SJCRH30 (cell line): ENCODE data around the gene EVX2. TPM values are rescaled to one million over a fixed set of nuclear protein-coding genes. Genes with fewer than 3 reads are reported as not detected.

Experiments
- DNase-seq, 2 experiments: peaks; one replicate each; pipeline ENCODE4 v3.0.0-alpha.2; 2015 to 2020
- H3K27ac ChIP-seq: fragments of 250-450 bp; sonication (Bioruptor Pico); 2 replicates; pipeline ENCODE4 v1.5.1; 2020; ENCODE audit warnings: mild to moderate bottlenecking, moderate library complexity
- H3K27me3 ChIP-seq: fragments of 250-450 bp; sonication (Bioruptor Pico); 2 replicates; pipeline ENCODE4 v1.5.1; 2020; ENCODE audit warnings: mild to moderate bottlenecking, moderate library complexity
- H3K36me3 ChIP-seq: fragments of 250-450 bp; sonication (Bioruptor Pico); 2 replicates; pipeline ENCODE4 v1.5.1; 2020; ENCODE audit warnings: mild to moderate bottlenecking, moderate library complexity
- H3K4me1 ChIP-seq: fragments of 250-450 bp; sonication (Bioruptor Pico); 2 replicates; pipeline ENCODE4 v1.5.1; 2020; ENCODE audit warnings: mild to moderate bottlenecking, moderate library complexity
- H3K4me3 ChIP-seq: fragments of 250-450 bp; sonication (Bioruptor Pico); 2 replicates; pipeline ENCODE4 v1.5.1; 2020; ENCODE audit warnings: mild to moderate bottlenecking, moderate library complexity
- H3K9me3 ChIP-seq: fragments of 250-450 bp; sonication (Bioruptor Pico); replicated peaks from 2 replicates; pipeline ENCODE4 v1.5.1; 2020; ENCODE audit warnings: mild to moderate bottlenecking, moderate library complexity
- total RNA-seq: library from RNA; depleted of rRNA; stranded (reverse); fragments of >200 nt; shearing (Covaris generic); gene quantifications from 2 replicates; pipeline ENCODE4 v1.2.3, GENCODE V29; 2014

The EVX2 gene
- total RNA-seq, 1 experiment from 2014 or later, result not detected

DNA sequence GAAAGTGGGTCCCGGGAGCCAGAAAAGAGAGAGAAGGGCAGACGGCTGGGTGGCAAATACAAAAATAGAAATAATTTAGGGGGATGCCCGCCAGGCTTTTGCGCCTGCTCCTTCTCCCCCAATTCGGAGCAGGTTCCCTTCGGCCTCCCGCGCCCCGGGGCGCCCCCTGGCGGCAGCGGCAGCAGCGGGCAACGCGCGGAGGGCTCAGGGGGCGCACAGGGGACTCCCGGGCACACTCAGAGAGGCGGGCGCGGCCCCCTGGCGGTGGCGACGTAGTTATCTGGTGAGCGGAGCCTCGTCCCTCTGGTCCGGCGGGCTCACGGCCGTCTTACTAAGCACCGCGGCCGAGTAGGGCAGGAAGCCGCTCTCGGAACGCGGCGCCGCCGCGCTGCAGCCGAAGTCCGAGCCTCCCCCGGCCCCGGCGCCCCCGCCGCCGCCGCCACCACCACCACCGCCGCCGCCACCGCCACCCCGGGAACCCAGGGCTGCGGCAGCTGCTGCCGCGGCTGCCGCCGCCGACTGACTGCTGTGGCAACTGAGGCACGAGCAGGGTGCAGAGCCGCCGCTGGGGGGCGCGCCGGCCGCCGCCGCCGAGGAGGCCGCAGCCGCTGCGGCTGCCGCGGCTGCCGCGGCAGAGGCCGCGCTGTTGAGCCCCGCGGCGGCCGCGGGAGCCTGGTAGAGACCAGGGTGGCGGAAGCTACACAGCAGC, 3.8 kb downstream of the EVX2 start:
- Histone ChIP-seq H3K27ac (no peak overlapping the region), H3K36me3 (no peaks in the 10 kb centered on the region), H3K27me3 (no peaks in the 10 kb centered on the region), H3K4me1 (no peaks in the 10 kb centered on the region), H3K9me3 (no peaks in the 10 kb centered on the region), H3K4me3 (no peak overlapping the region)
- DNase-seq, result no peak

DNA sequence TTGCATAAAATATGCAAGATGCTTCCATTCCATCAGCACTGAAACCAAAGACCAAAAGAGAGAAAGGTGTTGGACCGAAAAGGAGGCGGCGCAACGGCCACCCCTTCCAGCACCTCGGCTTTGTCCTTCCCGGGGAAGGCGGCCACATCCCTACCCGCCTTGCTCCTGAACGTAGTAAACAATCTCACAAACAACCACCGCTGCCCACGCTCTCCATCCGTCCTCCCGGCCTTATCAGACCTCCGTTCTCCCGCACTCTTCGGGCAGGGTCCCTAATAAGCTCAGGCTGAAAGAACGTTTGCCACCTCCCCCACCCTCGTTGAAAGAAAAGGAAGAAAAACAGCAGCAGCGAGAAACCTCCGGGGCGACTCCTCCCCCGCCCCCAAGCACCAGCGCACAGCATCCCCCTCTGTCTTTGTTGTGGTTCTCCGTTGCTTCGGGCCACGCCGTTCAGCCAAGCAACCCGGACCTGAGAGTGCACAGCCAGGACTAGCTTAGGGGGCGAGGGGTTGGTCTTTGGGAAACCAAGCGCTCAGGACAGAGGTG, 4.4 kb downstream of the EVX2 start:
- Histone ChIP-seq H3K9me3 (no peaks in the 10 kb centered on the region), H3K27ac (no peak overlapping the region), H3K27me3 (no peaks in the 10 kb centered on the region), H3K4me3 (no peak overlapping the region), H3K4me1 (peaks cover 2% of the 10 kb centered on the region; the same call in 1 of the 2 replicates), H3K36me3 (no peaks in the 10 kb centered on the region)
- DNase-seq, result no peak

DNA sequence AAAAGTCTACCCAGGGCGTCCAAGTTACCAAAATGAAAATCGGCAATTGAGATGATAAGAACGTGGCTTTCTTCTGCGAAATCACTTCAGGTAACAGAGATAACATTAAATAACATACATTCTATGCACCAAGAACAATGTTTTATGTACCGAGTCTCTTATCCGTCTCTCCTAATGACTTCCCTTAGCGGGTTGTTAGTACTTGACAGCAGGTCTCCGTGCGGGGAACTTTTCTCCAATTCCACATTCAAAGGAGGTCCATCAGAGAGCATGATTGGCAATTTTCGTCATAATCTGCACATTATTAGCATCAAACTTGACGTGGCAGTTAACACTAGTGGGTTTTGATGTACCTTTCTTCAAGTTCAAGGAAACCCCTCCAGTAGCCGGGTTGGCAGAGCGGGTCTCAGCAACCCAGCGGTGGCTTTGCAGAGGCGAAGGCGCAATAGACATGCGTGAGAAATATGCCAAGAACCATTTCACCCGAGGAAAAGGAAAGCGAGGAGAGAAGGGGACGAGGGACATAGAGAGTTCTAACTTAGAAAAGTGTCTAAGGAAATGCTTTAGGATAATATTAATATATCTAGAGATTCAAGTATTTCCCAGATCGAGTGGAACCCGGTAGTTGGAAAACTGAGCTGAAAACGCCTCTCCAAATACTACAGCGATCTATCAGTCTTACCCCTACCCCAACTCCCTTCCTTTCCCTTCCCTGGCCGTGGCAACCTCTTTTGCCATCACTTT, 5.0 kb downstream of the EVX2 start:
- H3K36me3 ChIP-seq, result no peaks in the 10 kb centered on the region
- no peak overlapping the region for H3K27ac ChIP-seq
- no peaks in the 10 kb centered on the region for H3K9me3 ChIP-seq
- no peaks in the 10 kb centered on the region for H3K27me3 ChIP-seq
- no peak overlapping the region for H3K4me3 ChIP-seq
- no peak for DNase-seq
- peaks cover 2% of the 10 kb centered on the region; the same call in 1 of the 2 replicates for H3K4me1 ChIP-seq

DNA sequence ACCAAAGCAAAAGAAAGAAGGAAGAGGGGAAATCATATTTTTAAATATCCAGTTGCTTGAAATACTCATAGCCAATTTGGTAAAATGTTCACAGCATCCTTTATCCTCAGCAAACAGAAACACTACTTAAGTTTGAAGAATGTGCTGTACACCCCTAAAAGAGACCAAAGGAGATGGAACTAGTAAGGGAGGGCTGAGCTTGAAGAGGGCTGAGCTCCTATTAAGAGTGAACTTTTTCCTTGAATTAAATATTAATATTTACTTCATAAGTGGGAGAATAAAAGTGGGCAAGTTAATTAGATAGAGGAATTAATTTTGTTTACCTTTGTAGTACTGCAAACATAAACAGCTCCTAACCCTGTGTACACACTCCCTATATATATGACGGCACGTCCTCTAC, 7.0 kb downstream of the EVX2 start:
- no peak for DNase-seq
- Histone ChIP-seq H3K9me3 (no peaks in the 10 kb centered on the region), H3K27ac (no peak overlapping the region), H3K36me3 (no peaks in the 10 kb centered on the region), H3K4me1 (peaks cover 2% of the 10 kb centered on the region; the same call in 1 of the 2 replicates), H3K4me3 (no peak overlapping the region), H3K27me3 (no peaks in the 10 kb centered on the region)

DNA sequence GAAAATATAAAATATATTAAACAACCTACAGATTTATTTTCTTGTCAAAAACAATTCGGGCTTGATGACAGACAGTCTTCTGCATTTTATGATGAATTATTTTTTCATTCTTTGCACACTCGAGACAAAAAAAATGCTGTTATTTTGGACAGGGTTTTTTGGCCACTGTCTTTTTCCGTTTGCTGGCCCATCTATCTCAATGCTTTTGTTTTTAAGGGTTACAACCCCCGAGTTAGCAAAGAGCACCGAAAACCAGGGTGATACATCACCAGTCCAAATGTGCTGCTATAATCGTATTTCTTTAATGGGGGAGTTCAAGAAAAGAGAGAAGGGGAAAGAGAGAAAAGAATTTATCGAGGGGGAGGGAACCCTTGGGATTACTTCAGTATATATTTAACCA, 7.7 kb downstream of the EVX2 start:
- H3K9me3 ChIP-seq, result no peaks in the 10 kb centered on the region
- no peaks in the 10 kb centered on the region for H3K27me3 ChIP-seq
- peak overlapping the region; percentile 66 for H3K4me3 ChIP-seq

DNA sequence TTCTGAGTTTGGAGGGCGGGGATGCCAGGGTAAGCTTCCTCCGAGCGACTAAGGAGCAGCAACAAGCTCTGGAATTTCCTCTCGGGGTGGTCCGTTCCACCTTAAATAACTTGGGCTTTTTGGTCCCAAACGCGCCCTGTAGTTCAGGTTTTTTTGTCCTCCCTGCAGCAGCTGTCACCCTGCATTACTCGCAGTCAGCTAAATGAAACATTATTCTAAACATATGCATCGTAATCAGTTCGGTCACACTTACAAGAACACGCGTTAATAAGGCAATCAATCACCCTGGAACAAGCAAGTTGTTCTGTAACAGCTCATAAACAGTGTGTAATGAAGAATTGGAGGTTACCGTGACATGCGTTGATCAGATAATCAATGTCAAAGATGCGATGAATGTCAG, 8.3 kb downstream of the EVX2 start:
- Histone ChIP-seq H3K36me3 (no peaks in the 10 kb centered on the region), H3K27ac (peak overlapping the region; percentile 80), H3K4me1 (peaks cover 2% of the 10 kb centered on the region; the same call in 1 of the 2 replicates), H3K4me3 (peak overlapping the region; percentile 66), H3K27me3 (no peaks in the 10 kb centered on the region), H3K9me3 (no peaks in the 10 kb centered on the region)
- DNase-seq, result peak; percentile 89 to 94

More for the DNA sequence above, 7.7 kb downstream of the EVX2 start:
- Histone ChIP-seq H3K4me1 (peaks cover 2% of the 10 kb centered on the region; the same call in 1 of the 2 replicates), H3K27ac (peak overlapping the region; percentile 80), H3K36me3 (no peaks in the 10 kb centered on the region)
- DNase-seq, result no peak

DNA sequence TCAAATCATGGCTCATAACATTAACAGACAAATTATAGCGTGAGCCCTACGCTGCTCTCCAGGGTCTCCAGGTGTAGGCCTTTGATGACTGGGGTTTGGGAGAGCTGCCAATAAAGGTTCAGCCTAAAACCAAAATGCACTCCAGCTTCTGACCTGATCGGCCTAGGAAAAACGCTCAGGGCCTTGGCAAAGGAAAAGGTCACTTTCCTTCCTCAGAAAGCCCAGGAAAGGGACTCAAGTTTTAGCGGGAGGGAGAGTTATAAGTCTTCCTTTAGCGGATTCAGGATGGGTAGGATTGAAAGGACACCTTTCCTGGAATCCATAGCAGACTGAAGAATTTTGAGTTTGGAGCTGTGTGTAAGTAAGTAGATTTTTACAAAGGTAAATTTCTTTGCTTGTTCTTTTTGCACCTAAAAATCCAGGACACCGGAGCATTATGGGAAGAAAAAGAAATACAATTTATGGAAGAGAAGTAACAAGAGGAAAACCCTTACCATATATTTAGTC, 8.8 kb downstream of the EVX2 start:
- Histone ChIP-seq H3K9me3 (no peaks in the 10 kb centered on the region), H3K27ac (peak overlapping the region; percentile 80), H3K27me3 (no peaks in the 10 kb centered on the region), H3K36me3 (no peaks in the 10 kb centered on the region), H3K4me3 (peak overlapping the region; percentile 66), H3K4me1 (peaks cover 2% of the 10 kb centered on the region; the same call in 1 of the 2 replicates)
- DNase-seq, result peak in 1 of 2 experiments; percentile 46

DNA sequence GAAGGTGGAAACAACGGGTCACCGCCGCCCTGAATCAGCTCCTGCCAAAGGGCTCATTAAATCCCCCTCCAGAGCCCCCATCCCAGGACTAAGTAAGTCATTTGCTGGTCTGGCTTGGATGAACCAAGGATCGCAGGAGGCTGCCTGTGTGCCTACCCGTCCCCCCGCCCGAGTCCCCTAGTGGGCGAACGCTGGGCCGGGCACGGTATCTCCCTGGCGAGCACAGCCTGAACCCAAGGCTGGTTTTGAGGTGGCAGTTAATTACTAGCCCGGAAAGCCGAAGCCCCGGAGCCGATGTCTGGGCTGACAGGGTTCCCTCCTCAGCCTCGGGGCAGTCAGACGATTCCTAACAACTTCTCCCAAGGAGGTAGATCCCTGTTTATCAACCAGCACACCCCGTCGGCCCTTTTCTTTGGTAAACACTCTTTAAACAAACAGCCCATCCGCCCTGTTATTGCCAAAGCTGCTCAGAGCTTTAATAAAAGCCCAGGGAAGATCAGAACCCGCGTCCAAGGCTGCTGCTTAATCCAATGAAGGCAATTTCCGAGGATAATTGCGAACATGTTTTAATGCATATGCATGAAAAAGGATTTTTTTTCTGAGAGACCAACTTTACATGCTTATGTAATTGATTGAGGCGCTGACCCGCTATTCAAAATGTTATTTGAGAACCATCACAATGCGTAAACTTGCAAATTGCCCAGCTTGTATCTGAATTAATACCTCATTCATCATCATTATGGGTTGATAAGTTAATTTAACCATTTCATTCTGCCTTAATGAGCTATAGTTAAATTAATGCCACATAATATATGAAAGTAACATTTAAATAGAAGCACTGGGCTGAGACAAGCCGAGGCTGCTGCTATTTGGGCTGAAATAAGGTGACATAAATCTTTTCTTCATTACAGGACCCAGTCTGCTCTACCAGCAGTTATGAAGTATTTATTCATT, 10.5 kb downstream of the EVX2 start:
- DNase-seq, result no peak
- H3K27me3 ChIP-seq, result no peaks in the 10 kb centered on the region
- no peak overlapping the region for H3K4me3 ChIP-seq
- H3K4me1 ChIP-seq, result peaks cover 2% of the 10 kb centered on the region; the same call in 1 of the 2 replicates
- no peaks in the 10 kb centered on the region for H3K9me3 ChIP-seq
- no peaks in the 10 kb centered on the region for H3K36me3 ChIP-seq
- no peak overlapping the region for H3K27ac ChIP-seq

DNA sequence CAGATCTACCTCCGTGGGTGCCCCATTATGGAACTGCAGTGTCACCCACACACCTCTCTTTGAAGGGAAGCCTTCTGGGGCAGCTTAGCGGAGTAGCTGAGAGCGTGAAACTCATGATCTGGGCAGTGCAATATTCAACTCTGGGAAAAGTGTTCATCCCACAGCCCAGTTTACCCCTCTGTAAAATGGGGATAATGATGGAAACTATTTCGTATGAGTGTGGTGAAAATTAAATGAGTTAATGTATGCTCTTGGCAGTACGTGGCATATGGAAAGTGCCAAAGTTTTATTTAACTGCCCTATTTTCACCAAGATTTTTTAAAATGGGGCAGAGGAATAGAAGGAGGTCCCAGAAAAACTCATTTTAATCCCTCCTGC, 11.5 kb downstream of the EVX2 start:
- peaks cover 2% of the 10 kb centered on the region; the same call in 1 of the 2 replicates for H3K4me1 ChIP-seq
- H3K9me3 ChIP-seq, result no peaks in the 10 kb centered on the region
- H3K27ac ChIP-seq, result no peak overlapping the region
- no peaks in the 10 kb centered on the region for H3K27me3 ChIP-seq
- H3K4me3 ChIP-seq, result no peak overlapping the region
- H3K36me3 ChIP-seq, result no peaks in the 10 kb centered on the region
- DNase-seq, result no peak

DNA sequence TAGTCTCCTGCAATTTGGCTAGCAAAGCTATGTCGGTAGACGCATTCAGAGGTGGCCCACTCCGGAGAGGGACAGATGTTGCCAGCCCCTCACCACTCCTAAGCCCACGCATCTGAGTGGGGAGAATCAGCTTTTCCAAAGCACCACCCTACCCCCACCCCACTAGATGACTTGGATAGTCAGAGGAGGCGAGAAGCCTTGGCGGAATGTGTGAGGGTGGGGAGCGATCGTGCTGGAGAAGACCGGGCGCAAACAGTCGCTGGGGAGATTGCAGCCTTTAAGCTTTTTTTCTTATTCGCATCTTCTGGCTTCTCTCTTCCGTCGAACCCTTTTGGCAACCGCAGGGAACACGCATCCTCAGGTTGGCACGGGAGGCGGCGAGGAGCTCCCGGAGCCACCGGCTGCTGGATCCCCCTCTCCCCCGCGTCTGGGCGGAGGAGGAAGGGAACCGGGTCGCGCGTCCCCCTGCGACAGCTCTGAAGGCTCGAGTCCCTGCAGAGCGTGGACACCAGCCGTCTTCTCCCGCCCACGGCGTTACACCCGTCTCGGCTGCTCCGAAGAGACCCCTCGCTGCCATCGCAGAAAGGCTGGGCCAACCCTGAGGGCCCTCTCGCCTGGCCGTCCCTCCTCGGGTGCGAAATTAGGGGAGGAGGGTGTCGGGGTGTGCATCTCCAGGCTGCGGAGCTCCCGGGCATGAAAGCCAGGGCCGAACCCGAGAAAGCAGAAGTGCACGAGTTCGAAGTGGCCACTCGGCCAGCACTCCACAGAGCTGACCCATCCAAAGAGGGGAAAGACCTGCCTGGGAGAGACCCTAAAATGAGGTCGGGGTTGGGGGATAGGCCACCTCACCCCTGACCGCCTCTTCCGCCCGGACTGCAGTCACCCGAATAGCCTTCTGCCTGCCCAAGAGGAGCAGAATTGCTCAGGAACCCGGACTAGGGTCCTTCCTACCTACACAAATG, 12.2 kb downstream of the EVX2 start:
- H3K27ac ChIP-seq, result no peak overlapping the region
- peaks cover 2% of the 10 kb centered on the region; the same call in 1 of the 2 replicates for H3K4me1 ChIP-seq
- no peaks in the 10 kb centered on the region for H3K9me3 ChIP-seq
- DNase-seq, result no peak
- H3K36me3 ChIP-seq, result no peaks in the 10 kb centered on the region
- H3K4me3 ChIP-seq, result no peak overlapping the region
- no peaks in the 10 kb centered on the region for H3K27me3 ChIP-seq

DNA sequence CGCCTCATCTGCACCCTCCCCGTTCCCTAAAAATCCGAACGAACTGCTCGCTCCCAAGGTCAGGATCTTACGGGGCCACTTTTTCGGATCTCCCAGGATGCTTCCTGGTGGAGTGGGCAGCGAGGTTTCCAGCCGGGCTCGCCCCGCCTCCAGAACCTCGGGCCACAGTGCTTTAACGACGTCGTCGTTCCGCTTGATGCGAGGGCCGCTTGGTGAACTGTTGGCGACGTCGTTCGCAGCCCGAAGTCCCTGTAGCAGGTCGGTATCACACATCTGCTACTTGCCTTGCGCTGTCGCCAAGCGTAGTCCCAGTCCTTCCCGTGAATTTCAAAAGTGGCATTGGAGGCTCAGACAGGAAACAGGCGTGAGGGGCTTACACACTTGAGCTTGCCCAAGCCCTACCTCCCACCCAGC, 15.3 kb downstream of the EVX2 start:
- no peak for DNase-seq
- Histone ChIP-seq H3K4me3 (no peak overlapping the region), H3K27me3 (no peaks in the 10 kb centered on the region), H3K4me1 (no peaks in the 10 kb centered on the region), H3K36me3 (no peaks in the 10 kb centered on the region), H3K27ac (no peak overlapping the region), H3K9me3 (no peaks in the 10 kb centered on the region)

DNA sequence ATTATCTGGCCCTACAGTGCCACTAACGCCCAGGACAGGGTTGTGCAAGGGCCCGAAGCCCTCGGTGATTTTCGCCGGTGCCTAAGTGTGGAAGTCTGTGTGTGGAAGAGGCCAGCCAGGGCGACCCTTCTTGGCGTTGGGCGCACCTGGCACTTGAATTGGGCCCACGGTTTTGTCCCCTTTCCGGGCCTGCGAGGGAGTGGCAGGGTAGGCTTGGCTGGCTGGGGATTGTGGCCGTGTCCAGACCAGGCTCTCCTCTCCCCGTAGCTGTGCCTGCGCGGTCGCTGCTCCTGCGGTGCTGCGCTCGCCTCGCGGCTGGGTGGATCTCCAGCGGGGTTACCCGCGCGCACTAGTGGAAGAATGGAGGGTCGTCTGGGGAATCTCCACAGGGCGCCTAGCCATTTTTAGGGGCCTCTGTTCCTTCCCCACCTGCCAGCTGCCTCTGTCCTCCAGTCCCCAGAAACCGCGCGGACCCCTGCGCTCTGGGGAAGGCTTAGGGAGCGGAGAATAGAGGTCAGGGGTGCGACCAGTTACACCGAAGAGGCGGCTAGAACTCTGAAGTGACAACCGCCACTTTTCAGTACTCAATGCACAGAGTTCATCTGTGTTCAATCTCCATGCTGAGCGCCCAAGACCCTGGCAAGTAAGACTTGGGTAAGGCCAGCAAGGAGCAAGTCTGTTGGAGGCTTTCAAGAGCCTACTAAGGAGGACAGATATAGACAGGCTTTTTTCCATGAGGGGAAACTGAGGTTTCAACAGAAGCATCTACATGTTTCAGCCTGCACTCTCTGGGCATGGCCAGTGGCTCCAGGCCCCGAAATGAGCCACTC, 16.0 kb downstream of the EVX2 start:
- Histone ChIP-seq H3K27ac (no peak overlapping the region), H3K9me3 (no peaks in the 10 kb centered on the region), H3K4me3 (no peak overlapping the region), H3K36me3 (no peaks in the 10 kb centered on the region), H3K4me1 (no peaks in the 10 kb centered on the region), H3K27me3 (no peaks in the 10 kb centered on the region)
- no peak for DNase-seq
